GM10266 (cell line): ENCODE results near the gene ZBTB44.

Experiments
- DNase-seq: peaks from one replicate; pipeline ENCODE4 v3.0.0; 2012; ENCODE audit errors: extremely low spot score
- TF ChIP-seq, protein P1 (sequence below): IDR thresholded peaks from 2 replicates; pipeline ENCODE4 v1.5.1; 2012; ENCODE audit warnings: mild to moderate bottlenecking, low read depth; ENCODE audit not compliant: control insufficient read depth, insufficient read depth; ENCODE audit errors: missing control alignments

ZBTB44 gene

DNA sequence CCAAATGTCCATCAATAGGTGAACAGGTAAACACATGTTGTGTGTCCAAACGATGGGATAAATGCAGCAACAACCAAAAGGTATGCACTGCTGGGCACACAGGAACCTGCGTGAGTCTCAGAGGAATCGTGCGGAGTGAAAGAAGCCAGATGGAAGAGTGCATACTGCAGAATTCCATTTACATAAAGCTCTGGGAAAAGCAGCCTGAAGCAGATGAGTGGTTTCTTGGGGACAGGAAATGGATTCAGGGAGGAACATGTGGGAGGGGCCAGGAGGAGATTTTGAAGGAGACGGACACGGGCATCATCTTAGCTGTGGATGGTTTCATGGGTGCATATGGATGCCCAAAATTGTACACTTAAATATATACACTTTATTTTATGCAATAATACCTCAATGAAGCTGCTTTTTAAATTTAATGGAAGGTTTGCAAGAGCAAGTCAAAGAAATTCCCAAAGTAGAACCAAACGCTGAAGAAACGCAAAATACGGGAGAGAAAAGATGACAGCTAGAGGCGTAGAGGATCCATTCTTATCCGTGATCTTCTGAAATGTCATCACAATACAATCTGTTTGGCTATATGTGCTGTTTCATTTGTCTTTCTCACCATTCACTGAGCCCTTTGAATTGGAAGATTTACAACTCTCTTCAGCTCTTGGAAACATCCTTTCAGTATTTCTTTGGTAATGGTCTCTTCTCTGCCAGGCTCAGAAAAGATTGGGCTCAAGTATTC is 130.7 kb downstream of the ZBTB44 start:
- no peak for DNase-seq
- TF ChIP-seq, protein P1, sequence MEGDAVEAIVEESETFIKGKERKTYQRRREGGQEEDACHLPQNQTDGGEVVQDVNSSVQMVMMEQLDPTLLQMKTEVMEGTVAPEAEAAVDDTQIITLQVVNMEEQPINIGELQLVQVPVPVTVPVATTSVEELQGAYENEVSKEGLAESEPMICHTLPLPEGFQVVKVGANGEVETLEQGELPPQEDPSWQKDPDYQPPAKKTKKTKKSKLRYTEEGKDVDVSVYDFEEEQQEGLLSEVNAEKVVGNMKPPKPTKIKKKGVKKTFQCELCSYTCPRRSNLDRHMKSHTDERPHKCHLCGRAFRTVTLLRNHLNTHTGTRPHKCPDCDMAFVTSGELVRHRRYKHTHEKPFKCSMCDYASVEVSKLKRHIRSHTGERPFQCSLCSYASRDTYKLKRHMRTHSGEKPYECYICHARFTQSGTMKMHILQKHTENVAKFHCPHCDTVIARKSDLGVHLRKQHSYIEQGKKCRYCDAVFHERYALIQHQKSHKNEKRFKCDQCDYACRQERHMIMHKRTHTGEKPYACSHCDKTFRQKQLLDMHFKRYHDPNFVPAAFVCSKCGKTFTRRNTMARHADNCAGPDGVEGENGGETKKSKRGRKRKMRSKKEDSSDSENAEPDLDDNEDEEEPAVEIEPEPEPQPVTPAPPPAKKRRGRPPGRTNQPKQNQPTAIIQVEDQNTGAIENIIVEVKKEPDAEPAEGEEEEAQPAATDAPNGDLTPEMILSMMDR, result no peak

DNA sequence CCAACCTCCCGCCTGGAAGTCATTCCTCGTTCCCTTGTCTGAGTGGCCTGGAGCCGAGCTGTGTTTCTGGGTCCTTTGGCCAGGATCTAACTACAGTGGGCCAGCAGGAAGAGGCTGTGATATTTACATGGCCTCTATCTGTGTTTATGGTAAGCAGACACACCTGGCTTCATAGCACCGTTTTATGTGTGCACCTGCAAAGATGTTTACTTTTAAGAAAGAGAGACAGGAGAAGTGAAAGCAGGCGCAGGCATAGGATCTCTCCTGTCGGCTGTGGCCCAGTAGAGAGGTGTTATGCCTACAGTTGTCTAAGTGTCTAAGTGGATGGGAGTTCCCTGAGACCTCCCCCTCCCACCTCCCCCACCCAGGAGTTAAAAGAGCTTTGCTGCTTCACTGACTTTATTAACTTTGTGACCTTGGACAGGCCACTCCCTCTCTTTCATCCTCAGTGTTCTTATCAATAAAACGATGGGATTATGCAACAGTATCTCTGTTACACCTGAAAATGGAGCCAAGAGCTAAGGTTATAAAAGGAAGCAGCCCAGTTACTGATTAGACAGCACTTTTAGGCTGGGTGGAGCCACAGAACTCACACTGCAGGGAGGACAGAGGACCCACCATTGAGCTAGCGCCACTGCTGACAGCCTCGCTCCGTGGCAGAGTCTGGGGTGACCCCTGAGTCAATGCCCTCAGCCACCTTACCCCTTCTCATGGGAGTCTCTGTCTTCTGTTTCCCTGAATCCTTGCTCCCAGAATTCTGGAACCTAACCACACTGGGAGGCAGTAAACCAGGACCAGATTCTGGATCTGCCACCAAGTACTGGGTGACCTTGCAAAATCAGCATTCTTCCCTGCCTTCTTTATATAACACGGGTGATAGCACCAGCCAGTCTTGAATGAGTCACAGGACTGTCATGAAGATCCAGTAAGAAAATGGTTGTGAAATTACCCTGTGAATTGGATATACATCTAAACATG is 133.1 kb downstream of the ZBTB44 start:
- TF ChIP-seq, protein P1, result no peak
- no peak for DNase-seq

DNA sequence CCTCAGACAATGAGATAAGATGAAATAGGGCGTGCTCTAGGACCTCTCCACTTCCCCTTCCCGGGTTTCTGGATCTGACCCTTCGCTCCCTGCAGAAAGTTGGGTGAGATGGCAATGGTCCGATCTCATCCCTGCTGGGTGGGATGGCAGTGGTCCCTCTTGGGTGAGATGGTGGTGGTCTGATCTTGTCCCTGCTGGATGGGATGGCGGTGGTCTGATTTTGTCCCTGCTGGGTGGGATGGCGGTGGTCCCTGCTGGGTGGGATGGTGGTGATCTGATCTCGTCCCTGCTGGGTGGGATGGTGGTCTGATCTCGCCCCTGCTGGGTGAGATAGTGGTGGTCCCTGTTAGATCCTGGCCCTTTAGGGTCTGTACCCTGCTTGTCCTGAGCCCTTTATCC is 133.8 kb downstream of the ZBTB44 start:
- no peak for DNase-seq
- TF ChIP-seq, protein P1, result no peak

DNA sequence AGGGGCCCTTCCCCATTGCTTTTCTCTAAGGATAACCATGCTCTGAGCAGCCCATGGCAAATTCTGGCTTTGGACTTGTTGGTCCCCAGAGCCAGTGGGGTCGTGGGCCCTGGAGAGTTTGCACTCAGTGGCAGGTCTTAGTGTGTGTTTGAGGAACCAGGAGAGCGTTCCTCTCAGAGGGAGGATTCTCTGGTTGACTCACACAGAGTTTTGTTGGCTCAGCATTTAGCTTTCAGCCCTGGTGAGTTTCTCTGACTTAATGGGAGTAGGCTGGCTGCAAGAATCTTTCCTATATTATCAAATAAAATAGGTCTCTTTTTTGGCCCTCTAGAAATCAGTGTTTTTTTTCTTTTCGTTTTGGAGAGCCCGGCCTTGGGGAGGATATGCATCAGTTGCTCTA is 134.2 kb downstream of the ZBTB44 start:
- DNase-seq, result no peak
- TF ChIP-seq, protein P1, result no peak

DNA sequence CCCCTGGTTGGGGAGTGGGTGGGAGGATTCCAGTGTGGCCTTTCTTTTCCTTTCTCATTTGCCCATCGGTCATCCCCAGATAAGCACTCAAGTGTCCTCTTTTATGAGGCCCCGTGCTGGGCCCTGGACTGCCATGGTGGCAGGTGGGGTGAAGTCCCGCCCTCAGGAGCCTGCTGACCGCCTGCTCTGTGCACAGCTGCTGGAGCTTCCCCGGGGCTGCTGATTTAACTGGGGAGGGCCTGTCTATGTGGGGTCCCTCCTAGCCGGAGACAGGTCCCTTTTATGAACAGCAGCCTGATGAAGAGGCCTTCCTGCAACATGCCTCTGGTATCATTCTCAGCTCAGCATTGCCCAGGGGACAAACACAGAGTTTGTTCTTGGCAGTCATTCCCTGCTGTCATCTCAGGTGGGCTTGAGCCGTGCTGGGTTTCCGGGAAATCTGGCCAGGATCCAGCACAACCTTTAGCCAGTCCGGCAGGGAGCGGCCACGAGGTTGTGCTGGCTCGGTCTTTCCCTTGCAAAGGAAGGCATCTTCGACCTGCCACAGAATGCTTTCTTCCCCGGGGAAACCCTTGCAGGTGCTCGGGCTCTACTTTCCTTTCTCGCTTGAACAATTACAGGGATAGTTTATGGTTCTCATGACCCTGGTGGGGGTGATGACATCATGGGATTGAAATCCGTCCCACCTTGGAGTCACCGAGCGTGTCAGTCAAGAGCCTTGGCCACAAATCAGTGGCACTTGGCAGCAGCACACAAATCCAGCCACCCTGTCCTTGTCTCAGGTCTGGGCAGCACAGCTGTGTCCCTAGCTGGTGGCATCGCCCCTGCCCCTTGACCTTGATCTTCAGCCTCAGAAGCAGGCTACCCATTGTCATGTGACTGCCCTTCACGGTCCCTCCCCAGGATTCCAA is 135.1 kb downstream of the ZBTB44 start:
- TF ChIP-seq, protein P1, result no peak
- DNase-seq, result no peak

DNA sequence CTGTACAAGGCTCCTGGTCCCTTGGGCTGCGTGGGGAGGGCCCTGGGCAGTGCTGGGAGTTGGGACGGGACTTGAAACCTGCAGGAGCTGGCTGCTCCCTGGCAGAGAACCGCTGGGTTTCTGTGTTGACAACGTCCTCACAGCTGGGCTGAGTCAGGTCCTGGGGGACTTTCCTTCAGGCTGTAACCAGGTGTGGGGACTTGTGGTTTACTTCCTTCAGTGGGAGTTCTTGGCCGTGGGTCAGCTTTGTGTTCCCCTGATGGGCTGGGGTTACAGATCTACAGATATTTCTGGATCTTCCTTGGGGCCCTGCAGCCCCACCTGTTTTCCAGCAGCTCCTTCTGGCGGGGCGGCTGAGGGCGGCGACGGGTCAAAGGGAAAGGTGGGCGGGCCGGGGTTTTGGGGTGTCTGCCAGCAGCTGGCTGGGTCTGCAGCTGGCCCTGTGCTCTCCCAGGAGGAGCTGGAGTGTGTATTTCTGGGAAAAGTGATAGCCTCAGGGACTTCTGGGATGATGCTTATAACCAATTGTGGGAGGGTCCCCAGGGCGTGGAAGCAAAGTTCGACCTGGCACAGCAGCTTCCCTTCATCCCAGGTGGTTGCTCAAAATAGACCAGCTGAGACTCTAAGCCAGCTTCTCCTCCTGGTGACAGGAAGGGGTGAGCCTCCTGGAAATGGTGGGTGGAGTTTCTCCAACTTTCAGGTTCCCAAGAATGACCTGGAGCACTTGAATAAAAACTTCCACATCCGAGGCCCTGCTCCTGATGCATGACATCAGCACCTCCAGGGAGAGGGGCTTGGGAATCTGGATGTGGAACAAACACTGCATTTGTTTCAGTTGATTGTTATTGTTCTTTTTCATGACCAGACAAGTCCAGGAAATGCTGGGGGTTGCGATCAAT is 136.0 kb downstream of the ZBTB44 start:
- DNase-seq, result no peak
- TF ChIP-seq, protein P1, result no peak
